GM23338 (cell line): Measurements from ENCODE around the gene SETBP1. TPM values are rescaled to one million over a fixed set of nuclear protein-coding genes. Genes with fewer than 3 reads are reported as not detected.

Source experiments
- ATAC-seq: fragments of 200-7000 bp; cut with Tn5 transposase; 3 replicates; pipeline ENCODE4 v1.9.1; 2020
- DNase-seq: peaks from one replicate; pipeline ENCODE4 v3.0.0-alpha.2; 2015; ENCODE audit warnings: low spot score
- H2AFZ ChIP-seq: fragments of 200-600 bp; sonication (generic); 2 replicates; pipeline ENCODE4 v1.8.0; 2016; ENCODE audit warnings: antibody characterized with exemption, mild to moderate bottlenecking, moderate library complexity
- H3F3A ChIP-seq: fragments of 200-600 bp; sonication (generic); replicated peaks from 2 replicates; pipeline ENCODE4 v1.8.0; 2017; ENCODE audit warnings: antibody characterized with exemption, mixed run types, low read depth
- H3K27ac ChIP-seq: fragments of 200-600 bp; sonication (generic); 2 replicates; pipeline ENCODE4 v1.6.1; 2016; ENCODE audit warnings: low read depth
- H3K27me3 ChIP-seq: fragments of 200-600 bp; sonication (generic); 2 replicates; pipeline ENCODE4 v1.8.0; 2016; ENCODE audit warnings: mild to moderate bottlenecking, mixed run types, moderate library complexity; ENCODE audit not compliant: insufficient read depth
- H3K36me3 ChIP-seq: fragments of 200-600 bp; sonication (generic); 2 replicates; pipeline ENCODE4 v1.8.0; 2016; ENCODE audit warnings: mild to moderate bottlenecking; ENCODE audit not compliant: insufficient read depth
- H3K4me1 ChIP-seq: fragments of 200-600 bp; sonication (generic); 2 replicates; pipeline ENCODE4 v1.8.0; 2016; ENCODE audit warnings: mild to moderate bottlenecking, moderate library complexity; ENCODE audit not compliant: insufficient read depth
- H3K4me2 ChIP-seq: fragments of 200-600 bp; sonication (generic); 2 replicates; pipeline ENCODE4 v1.7.1; 2017; ENCODE audit warnings: mixed run types
- H3K4me3 ChIP-seq: fragments of 200-600 bp; sonication (generic); 2 replicates; pipeline ENCODE4 v1.6.1; 2016; ENCODE audit warnings: mixed run types
- H3K79me2 ChIP-seq: fragments of 200-600 bp; sonication (generic); replicated peaks from 2 replicates; pipeline ENCODE4 v1.8.0; 2017; ENCODE audit warnings: mild to moderate bottlenecking; ENCODE audit not compliant: insufficient read depth
- H3K9me2 ChIP-seq: fragments of 200-600 bp; sonication (generic); 2 replicates; pipeline ENCODE4 v1.8.0; 2017; ENCODE audit not compliant: insufficient read depth
- H4K20me1 ChIP-seq: fragments of 200-600 bp; sonication (generic); replicated peaks from 2 replicates; pipeline ENCODE4 v1.8.0; 2017; ENCODE audit warnings: mild to moderate bottlenecking; ENCODE audit not compliant: insufficient read depth
- H3K27ac Mint-ChIP-seq: 2 replicates; pipeline ENCODE4 v1.8.0; 2020; ENCODE audit warnings: inconsistent platforms, mild to moderate bottlenecking, moderate library complexity, mixed read lengths
- H3K27me3 Mint-ChIP-seq: 3 replicates; pipeline ENCODE4 v1.8.0; 2022; ENCODE audit warnings: low read depth, mild to moderate bottlenecking, moderate library complexity, mixed read lengths, inconsistent platforms; ENCODE audit not compliant: insufficient read depth, poor library complexity
- H3K36me3 Mint-ChIP-seq: 3 replicates; pipeline ENCODE4 v1.8.0; 2021; ENCODE audit warnings: low read depth, mild to moderate bottlenecking, inconsistent platforms, moderate library complexity, mixed read lengths
- H3K4me1 Mint-ChIP-seq: 3 replicates; pipeline ENCODE4 v1.8.0; 2020; ENCODE audit warnings: mild to moderate bottlenecking, inconsistent platforms, mixed read lengths
- H3K4me3 Mint-ChIP-seq: 3 replicates; pipeline ENCODE4 v1.8.0; 2021; ENCODE audit warnings: moderate library complexity, mild to moderate bottlenecking, inconsistent platforms, mixed read lengths
- H3K9me3 Mint-ChIP-seq: 3 replicates; pipeline ENCODE4 v1.8.0; 2020; ENCODE audit warnings: moderate library complexity, mild to moderate bottlenecking, inconsistent platforms, mixed read lengths
- CREB1 ChIP-seq: fragments of 250-450 bp; sonication (Bioruptor Pico); IDR thresholded peaks from 2 replicates; pipeline ENCODE4 v1.5.0; 2020; ENCODE audit warnings: low read depth, mild to moderate bottlenecking, moderate library complexity
- EZH2 ChIP-seq: fragments of 200-600 bp; sonication (generic); IDR thresholded peaks from one replicate; pipeline ENCODE4 v1.8.0; 2017; ENCODE audit warnings: antibody characterized with exemption, mild to moderate bottlenecking, low read depth; ENCODE audit not compliant: unreplicated experiment
- EZH2phosphoT487 ChIP-seq: fragments of 200-600 bp; sonication (generic); IDR thresholded peaks from one replicate; pipeline ENCODE4 v1.8.1; 2018; ENCODE audit warnings: antibody characterized with exemption; ENCODE audit not compliant: unreplicated experiment
- JUNB ChIP-seq: IDR thresholded peaks from one replicate; pipeline ENCODE4 v1.6.1; 2016; ENCODE audit warnings: antibody characterized with exemption; ENCODE audit not compliant: unreplicated experiment
- NANOG ChIP-seq: IDR thresholded peaks from 2 replicates; pipeline ENCODE4 v1.6.1; 2016; ENCODE audit warnings: antibody characterized with exemption, borderline replicate concordance
- POLR2AphosphoS5 ChIP-seq: IDR thresholded peaks from 2 replicates; pipeline ENCODE4 v1.6.1; 2016; ENCODE audit warnings: antibody characterized with exemption, low read depth
- STAT1 ChIP-seq: IDR thresholded peaks from one replicate; pipeline ENCODE4 v1.6.1; 2016; ENCODE audit warnings: antibody characterized with exemption; ENCODE audit not compliant: unreplicated experiment
- ZNF114 ChIP-seq: fragments of 250-450 bp; sonication (Bioruptor Pico); IDR thresholded peaks from 2 replicates; pipeline ENCODE4 v1.5.0; 2020; ENCODE audit warnings: mild to moderate bottlenecking, moderate library complexity
- ZNF331 ChIP-seq: fragments of 250-450 bp; sonication (Bioruptor Pico); IDR thresholded peaks from 2 replicates; pipeline ENCODE4 v1.5.0; 2020; ENCODE audit warnings: low read depth, mild to moderate bottlenecking, moderate library complexity
- polyA plus RNA-seq: library from polyadenylated mRNA; unstranded; fragments of >200 nt; fragmentation: Nextera tagmentation; extraction: Ambion mirVana; gene quantifications from 2 replicates; pipeline ENCODE4 v1.2.1, GENCODE V29; 2016
- total RNA-seq: library from RNA; depleted of rRNA; stranded (reverse); fragments of >200 nt; shearing (Covaris generic); gene quantifications from 2 replicates; pipeline ENCODE4 v1.2.3, GENCODE V29; 2014
- TF ChIP-seq, protein P1 (sequence below), 2 experiments: fragments of 200-600 bp in 1 of 2; sonication (generic) in 1 of 2; conservative IDR thresholded peaks; 2 replicates each; pipeline versions ENCODE4 v1.5.1 to v1.6.1; 2016 to 2017; ENCODE audit warnings: antibody characterized with exemption in 2 of 2, low read depth in 2 of 2, mild to moderate bottlenecking in 2 of 2, moderate library complexity in 1 of 2
- TF ChIP-seq, protein P2 (sequence below): IDR thresholded peaks from one replicate; pipeline ENCODE4 v1.6.1; 2018; ENCODE audit warnings: antibody characterized with exemption; ENCODE audit not compliant: unreplicated experiment
- TF ChIP-seq, protein P3 (sequence below): IDR thresholded peaks from 2 replicates; pipeline ENCODE4 v1.6.1; 2016; ENCODE audit warnings: antibody characterized with exemption

The SETBP1 gene
- total and polyA plus RNA-seq, 2 experiments from 2014 or later: 1.6 to 5.5 TPM

DNA sequence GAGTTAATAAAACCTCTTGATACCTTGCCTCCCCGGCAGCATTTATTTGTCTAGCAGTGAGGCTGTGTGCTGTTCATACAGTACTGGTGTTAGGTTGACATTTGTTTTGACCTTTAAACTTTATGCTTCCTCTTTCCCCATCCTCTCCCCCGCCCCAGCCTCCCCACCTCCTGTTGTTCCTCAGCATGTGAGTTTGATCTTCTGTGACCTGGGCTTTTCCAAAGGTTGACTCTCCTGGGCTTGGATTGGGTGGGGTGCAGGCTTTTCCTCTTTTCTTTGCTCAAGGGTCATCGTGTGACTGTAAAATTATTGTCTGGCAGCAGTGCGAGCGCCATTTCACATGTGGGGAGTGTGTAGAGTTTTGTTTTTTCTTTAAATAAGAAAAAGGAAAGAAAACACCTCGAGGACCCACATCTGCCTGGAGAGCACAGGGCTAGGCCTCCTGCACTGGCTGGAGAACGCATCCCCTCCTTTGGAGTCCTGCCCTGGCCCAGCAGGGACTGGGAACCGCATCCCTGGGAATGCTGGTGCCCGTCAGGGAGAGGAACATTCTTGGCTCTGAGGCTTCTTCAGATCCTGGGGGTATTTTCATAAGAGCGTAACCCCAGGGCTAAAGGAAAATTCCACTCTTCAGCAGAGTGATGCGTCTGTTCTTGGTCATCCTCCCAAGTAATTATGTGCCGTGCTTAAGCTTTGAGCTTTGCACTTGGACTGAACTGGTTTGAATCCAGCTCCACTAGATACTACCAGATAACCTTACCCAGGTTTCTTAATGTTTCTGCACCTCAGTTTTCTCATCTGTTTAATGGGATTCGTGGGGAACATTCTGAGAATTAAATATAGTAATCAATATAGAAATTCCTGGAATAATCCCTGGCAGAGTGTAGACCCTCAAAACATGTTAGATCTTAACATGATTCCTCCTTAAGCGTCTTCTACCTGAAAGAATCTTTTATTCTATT lies 91.5 kb downstream of the SETBP1 start:
- Mint-ChIP-seq H3K27ac (no peak overlapping the region), H3K27me3 (peaks cover 3% of the 10 kb centered on the region), H3K4me3 (no peak overlapping the region), H3K36me3 (no peaks in the 10 kb centered on the region), H3K9me3 (no peaks in the 10 kb centered on the region), H3K4me1 (peaks cover 17% of the 10 kb centered on the region)
- Histone ChIP-seq H2AFZ (no peak overlapping the region), H3K79me2 (no peaks in the 10 kb centered on the region), H4K20me1 (no peaks in the 10 kb centered on the region), H3K4me2 (no peak overlapping the region), H3K9me2 (peaks cover 2% of the 10 kb centered on the region; the same call in 1 of the 2 replicates), H3K4me3 (no peak overlapping the region), H3K27ac (no peak overlapping the region), H3K4me1 (0 out of 2 replicates have a peak, but pooled peaks cover 5% of the 10 kb centered on the region), H3K27me3 (no peaks in the 10 kb centered on the region), H3F3A (no peaks in the 10 kb centered on the region), H3K36me3 (no peaks in the 10 kb centered on the region)
- ATAC-seq (no peak), DNase-seq (no peak)
- TF ChIP-seq ZNF114 (no peak), EZH2 (no peak), JUNB (no peak), POLR2AphosphoS5 (no peak), CREB1 (CRISPR knock-in tag) (no peak), EZH2phosphoT487 (no peak), NANOG (no peak), STAT1 (no peak), ZNF331 (CRISPR knock-in tag) (no peak)
- TF ChIP-seq, protein P1, sequence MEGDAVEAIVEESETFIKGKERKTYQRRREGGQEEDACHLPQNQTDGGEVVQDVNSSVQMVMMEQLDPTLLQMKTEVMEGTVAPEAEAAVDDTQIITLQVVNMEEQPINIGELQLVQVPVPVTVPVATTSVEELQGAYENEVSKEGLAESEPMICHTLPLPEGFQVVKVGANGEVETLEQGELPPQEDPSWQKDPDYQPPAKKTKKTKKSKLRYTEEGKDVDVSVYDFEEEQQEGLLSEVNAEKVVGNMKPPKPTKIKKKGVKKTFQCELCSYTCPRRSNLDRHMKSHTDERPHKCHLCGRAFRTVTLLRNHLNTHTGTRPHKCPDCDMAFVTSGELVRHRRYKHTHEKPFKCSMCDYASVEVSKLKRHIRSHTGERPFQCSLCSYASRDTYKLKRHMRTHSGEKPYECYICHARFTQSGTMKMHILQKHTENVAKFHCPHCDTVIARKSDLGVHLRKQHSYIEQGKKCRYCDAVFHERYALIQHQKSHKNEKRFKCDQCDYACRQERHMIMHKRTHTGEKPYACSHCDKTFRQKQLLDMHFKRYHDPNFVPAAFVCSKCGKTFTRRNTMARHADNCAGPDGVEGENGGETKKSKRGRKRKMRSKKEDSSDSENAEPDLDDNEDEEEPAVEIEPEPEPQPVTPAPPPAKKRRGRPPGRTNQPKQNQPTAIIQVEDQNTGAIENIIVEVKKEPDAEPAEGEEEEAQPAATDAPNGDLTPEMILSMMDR (conservative IDR thresholded peaks at IDR 0.05; ENCODE audit: low read depth in 2 of 2): no peak
- TF ChIP-seq, protein P2, sequence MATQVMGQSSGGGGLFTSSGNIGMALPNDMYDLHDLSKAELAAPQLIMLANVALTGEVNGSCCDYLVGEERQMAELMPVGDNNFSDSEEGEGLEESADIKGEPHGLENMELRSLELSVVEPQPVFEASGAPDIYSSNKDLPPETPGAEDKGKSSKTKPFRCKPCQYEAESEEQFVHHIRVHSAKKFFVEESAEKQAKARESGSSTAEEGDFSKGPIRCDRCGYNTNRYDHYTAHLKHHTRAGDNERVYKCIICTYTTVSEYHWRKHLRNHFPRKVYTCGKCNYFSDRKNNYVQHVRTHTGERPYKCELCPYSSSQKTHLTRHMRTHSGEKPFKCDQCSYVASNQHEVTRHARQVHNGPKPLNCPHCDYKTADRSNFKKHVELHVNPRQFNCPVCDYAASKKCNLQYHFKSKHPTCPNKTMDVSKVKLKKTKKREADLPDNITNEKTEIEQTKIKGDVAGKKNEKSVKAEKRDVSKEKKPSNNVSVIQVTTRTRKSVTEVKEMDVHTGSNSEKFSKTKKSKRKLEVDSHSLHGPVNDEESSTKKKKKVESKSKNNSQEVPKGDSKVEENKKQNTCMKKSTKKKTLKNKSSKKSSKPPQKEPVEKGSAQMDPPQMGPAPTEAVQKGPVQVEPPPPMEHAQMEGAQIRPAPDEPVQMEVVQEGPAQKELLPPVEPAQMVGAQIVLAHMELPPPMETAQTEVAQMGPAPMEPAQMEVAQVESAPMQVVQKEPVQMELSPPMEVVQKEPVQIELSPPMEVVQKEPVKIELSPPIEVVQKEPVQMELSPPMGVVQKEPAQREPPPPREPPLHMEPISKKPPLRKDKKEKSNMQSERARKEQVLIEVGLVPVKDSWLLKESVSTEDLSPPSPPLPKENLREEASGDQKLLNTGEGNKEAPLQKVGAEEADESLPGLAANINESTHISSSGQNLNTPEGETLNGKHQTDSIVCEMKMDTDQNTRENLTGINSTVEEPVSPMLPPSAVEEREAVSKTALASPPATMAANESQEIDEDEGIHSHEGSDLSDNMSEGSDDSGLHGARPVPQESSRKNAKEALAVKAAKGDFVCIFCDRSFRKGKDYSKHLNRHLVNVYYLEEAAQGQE: no peak
- TF ChIP-seq, protein P3, sequence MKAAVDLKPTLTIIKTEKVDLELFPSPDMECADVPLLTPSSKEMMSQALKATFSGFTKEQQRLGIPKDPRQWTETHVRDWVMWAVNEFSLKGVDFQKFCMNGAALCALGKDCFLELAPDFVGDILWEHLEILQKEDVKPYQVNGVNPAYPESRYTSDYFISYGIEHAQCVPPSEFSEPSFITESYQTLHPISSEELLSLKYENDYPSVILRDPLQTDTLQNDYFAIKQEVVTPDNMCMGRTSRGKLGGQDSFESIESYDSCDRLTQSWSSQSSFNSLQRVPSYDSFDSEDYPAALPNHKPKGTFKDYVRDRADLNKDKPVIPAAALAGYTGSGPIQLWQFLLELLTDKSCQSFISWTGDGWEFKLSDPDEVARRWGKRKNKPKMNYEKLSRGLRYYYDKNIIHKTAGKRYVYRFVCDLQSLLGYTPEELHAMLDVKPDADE: no peak
